HEK293 (cell line): Measurements from ENCODE around the gene FANK1.
A peak's percentile ranks its signal among the peaks of the same experiment; 100 is the strongest.

Experiments
- CTCF ChIA-PET: fragments of 350-600 bp; formaldehyde crosslinking; extraction: SDS; loops from one replicate; lab custom pipeline; 2021; ENCODE audit warnings: antibody characterized with exemption; lab: Yijun Ruan, JAX
- POLR2A ChIA-PET: fragments of 300-600 bp; formaldehyde crosslinking; extraction: SDS; loops from one replicate; lab custom pipeline; 2020; ENCODE audit warnings: antibody characterized with exemption, inconsistent platforms; lab: Yijun Ruan, JAX
- H3K27ac ChIP-seq: fragments of 200-500 bp; sonication (Bioruptor generic); 2 replicates; pipeline ENCODE4 v1.5.1; 2014; ENCODE audit warnings: low read depth, low read length, control low read depth, inconsistent platforms; ENCODE audit errors: extremely low read depth
- H3K36me3 ChIP-seq, 2 experiments: fragments of 200-500 bp in 1 of 2; sonication (Bioruptor generic) in 1 of 2; 1 replicate in 1 of 2; 2 replicates in 1 of 2; pipeline ENCODE4 v1.5.1; 2014 to 2017; ENCODE audit warnings: inconsistent platforms in 2 of 2, low read length in 2 of 2; ENCODE audit not compliant: control insufficient read depth in 2 of 2, insufficient read depth in 1 of 2
- H3K4me1 ChIP-seq: fragments of 200-500 bp; sonication (Bioruptor generic); 2 replicates; pipeline ENCODE4 v1.5.1; 2014; ENCODE audit warnings: mild to moderate bottlenecking, low read length, inconsistent platforms; ENCODE audit not compliant: control insufficient read depth, insufficient read depth
- H3K4me3 ChIP-seq: 2 replicates; pipeline ENCODE4 v1.5.1; 2011; ENCODE audit warnings: low read depth, mild to moderate bottlenecking, control low read depth, low read length, moderate library complexity
- H3K9me3 ChIP-seq: fragments of 200-500 bp; sonication (Bioruptor generic); 2 replicates; pipeline ENCODE4 v1.5.1; 2014; ENCODE audit warnings: low read depth, low read length, inconsistent platforms; ENCODE audit not compliant: control insufficient read depth, insufficient read depth
- FEZF1 ChIP-seq: fragments of 450-650 bp; formaldehyde crosslinking; IDR thresholded peaks from 2 replicates; pipeline ENCODE4 v1.5.1; 2016; ENCODE audit warnings: missing biosample characterization, missing genetic modification characterization
- HOXA7 ChIP-seq: sonication (generic); formaldehyde crosslinking; IDR thresholded peaks from 2 replicates; pipeline ENCODE4 v1.8.1; 2022; ENCODE audit warnings: missing genetic modification reagents, borderline replicate concordance
- KLF8 ChIP-seq: fragments of 450-650 bp; formaldehyde crosslinking; IDR thresholded peaks from 2 replicates; pipeline ENCODE4 v1.5.1; 2016; ENCODE audit warnings: missing biosample characterization, missing genetic modification characterization
- KLF9 ChIP-seq: fragments of 450-650 bp; formaldehyde crosslinking; IDR thresholded peaks from 2 replicates; pipeline ENCODE4 v1.5.1; 2016; ENCODE audit warnings: missing biosample characterization, missing genetic modification characterization, low read depth
- OSR2 ChIP-seq: fragments of 450-650 bp; formaldehyde crosslinking; IDR thresholded peaks from 2 replicates; pipeline ENCODE4 v1.5.1; 2016; ENCODE audit warnings: missing biosample characterization, missing genetic modification characterization
- TRIM28 ChIP-seq: IDR thresholded peaks from 2 replicates; pipeline ENCODE4 v1.6.1; 2011; ENCODE audit warnings: low read length, control low read depth, borderline replicate concordance
- ZBTB7A ChIP-seq: fragments of 450-650 bp; formaldehyde crosslinking; IDR thresholded peaks from 2 replicates; pipeline ENCODE4 v1.5.1; 2016; ENCODE audit warnings: low read depth, missing biosample characterization, missing genetic modification characterization
- ZNF10 ChIP-seq: fragments of 450-650 bp; formaldehyde crosslinking; IDR thresholded peaks from 2 replicates; pipeline ENCODE4 v1.5.1; 2017; ENCODE audit warnings: missing biosample characterization, missing genetic modification characterization
- ZNF211 ChIP-seq: fragments of 450-650 bp; formaldehyde crosslinking; IDR thresholded peaks from 2 replicates; pipeline ENCODE4 v1.5.1; 2016; ENCODE audit warnings: low read depth, missing biosample characterization, missing genetic modification characterization
- ZNF223 ChIP-seq: fragments of 450-650 bp; formaldehyde crosslinking; IDR thresholded peaks from 2 replicates; pipeline ENCODE4 v1.5.1; 2016; ENCODE audit warnings: missing biosample characterization, missing genetic modification characterization
- ZNF274 ChIP-seq, 2 experiments: fragments of 200-500 bp in 1 of 2; fragments of 450-650 bp in 1 of 2; sonication (Bioruptor generic) in 1 of 2; formaldehyde crosslinking in 1 of 2; IDR thresholded peaks; 2 replicates each; pipeline versions ENCODE4 v1.5.1 to v1.6.1; 2014 to 2016; ENCODE audit warnings: borderline replicate concordance in 1 of 2, inconsistent platforms in 1 of 2, low read length in 1 of 2, missing biosample characterization in 1 of 2, missing genetic modification characterization in 1 of 2
- ZNF292 ChIP-seq: fragments of 450-650 bp; formaldehyde crosslinking; IDR thresholded peaks from 2 replicates; pipeline ENCODE4 v1.5.1; 2016; ENCODE audit warnings: low read depth, missing biosample characterization, missing genetic modification characterization, borderline replicate concordance
- ZNF37A ChIP-seq: fragments of 450-650 bp; IDR thresholded peaks from 2 replicates; pipeline ENCODE4 v1.5.1; 2018; ENCODE audit warnings: missing biosample characterization, missing genetic modification characterization
- ZNF558 ChIP-seq: fragments of 450-650 bp; formaldehyde crosslinking; IDR thresholded peaks from 2 replicates; pipeline ENCODE4 v1.5.1; 2016; ENCODE audit warnings: missing biosample characterization, missing genetic modification characterization
- ZNF596 ChIP-seq: fragments of 450-650 bp; IDR thresholded peaks from 2 replicates; pipeline ENCODE4 v1.5.0; 2018; ENCODE audit warnings: missing biosample characterization, mild to moderate bottlenecking, missing genetic modification characterization, moderate library complexity
- ZNF664 ChIP-seq: fragments of 450-650 bp; formaldehyde crosslinking; IDR thresholded peaks from 2 replicates; pipeline ENCODE4 v1.5.1; 2016; ENCODE audit warnings: missing biosample characterization, missing genetic modification characterization
- TF ChIP-seq, protein P1 (sequence below): fragments of 450-650 bp; formaldehyde crosslinking; IDR thresholded peaks from 2 replicates; pipeline ENCODE4 v1.5.1; 2017; ENCODE audit warnings: missing biosample characterization, missing genetic modification characterization
- TF ChIP-seq, protein P2 (sequence below): fragments of 450-650 bp; formaldehyde crosslinking; IDR thresholded peaks from 2 replicates; pipeline ENCODE4 v1.5.1; 2017; ENCODE audit warnings: missing biosample characterization, missing genetic modification characterization
- TF ChIP-seq, protein P3 (sequence below): fragments of 450-650 bp; formaldehyde crosslinking; IDR thresholded peaks from 2 replicates; pipeline ENCODE4 v1.5.1; 2016; ENCODE audit warnings: missing biosample characterization, missing genetic modification characterization
- TF ChIP-seq, protein P4 (sequence below): fragments of 450-650 bp; formaldehyde crosslinking; IDR thresholded peaks from 2 replicates; pipeline ENCODE4 v1.5.1; 2016; ENCODE audit warnings: missing biosample characterization, missing genetic modification characterization

The FANK1 gene

DNA sequence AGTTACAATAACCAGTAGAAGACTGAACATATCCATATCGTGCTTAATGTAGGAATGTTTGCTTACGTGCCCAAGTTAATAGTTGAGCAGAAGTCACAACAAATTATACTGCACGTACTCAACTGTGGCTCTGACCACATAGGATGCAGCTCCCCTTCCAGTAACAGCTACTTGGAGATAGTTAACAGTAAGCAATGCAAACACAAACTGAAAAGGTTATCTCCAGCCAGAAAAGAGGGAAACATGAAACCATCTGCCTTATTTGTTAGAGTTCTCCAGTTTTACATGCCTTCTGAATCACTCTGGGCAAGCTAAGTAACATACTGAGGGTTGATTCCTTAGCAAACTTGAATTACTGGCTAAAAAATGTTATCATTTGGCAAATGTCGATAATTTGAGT lies 25.0 kb upstream of the FANK1 start:
- ChIA-PET CTCF (interaction anchor here (0.6 to 1.3 kb wide), 2 partner anchors 12 to 286 kb away, joined by 3 to 4 read pairs; no protein-coding TSS in a partner anchor), POLR2A (no interaction called here)
- no peaks in the 10 kb centered on the region for H3K9me3 ChIP-seq
- H3K4me1 ChIP-seq: peaks cover 10% of the 10 kb centered on the region
- H3K27ac ChIP-seq: peak overlapping the region; percentile 21; the same call in 1 of the 2 replicates
- no peak overlapping the region for H3K4me3 ChIP-seq
- TF ChIP-seq, protein P1, sequence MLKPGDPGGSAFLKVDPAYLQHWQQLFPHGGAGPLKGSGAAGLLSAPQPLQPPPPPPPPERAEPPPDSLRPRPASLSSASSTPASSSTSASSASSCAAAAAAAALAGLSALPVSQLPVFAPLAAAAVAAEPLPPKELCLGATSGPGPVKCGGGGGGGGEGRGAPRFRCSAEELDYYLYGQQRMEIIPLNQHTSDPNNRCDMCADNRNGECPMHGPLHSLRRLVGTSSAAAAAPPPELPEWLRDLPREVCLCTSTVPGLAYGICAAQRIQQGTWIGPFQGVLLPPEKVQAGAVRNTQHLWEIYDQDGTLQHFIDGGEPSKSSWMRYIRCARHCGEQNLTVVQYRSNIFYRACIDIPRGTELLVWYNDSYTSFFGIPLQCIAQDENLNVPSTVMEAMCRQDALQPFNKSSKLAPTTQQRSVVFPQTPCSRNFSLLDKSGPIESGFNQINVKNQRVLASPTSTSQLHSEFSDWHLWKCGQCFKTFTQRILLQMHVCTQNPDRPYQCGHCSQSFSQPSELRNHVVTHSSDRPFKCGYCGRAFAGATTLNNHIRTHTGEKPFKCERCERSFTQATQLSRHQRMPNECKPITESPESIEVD (tag by site-specific recombination): peak; percentile 71
- TF ChIP-seq, protein P2, sequence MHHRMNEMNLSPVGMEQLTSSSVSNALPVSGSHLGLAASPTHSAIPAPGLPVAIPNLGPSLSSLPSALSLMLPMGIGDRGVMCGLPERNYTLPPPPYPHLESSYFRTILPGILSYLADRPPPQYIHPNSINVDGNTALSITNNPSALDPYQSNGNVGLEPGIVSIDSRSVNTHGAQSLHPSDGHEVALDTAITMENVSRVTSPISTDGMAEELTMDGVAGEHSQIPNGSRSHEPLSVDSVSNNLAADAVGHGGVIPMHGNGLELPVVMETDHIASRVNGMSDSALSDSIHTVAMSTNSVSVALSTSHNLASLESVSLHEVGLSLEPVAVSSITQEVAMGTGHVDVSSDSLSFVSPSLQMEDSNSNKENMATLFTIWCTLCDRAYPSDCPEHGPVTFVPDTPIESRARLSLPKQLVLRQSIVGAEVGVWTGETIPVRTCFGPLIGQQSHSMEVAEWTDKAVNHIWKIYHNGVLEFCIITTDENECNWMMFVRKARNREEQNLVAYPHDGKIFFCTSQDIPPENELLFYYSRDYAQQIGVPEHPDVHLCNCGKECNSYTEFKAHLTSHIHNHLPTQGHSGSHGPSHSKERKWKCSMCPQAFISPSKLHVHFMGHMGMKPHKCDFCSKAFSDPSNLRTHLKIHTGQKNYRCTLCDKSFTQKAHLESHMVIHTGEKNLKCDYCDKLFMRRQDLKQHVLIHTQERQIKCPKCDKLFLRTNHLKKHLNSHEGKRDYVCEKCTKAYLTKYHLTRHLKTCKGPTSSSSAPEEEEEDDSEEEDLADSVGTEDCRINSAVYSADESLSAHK (tag by site-specific recombination): peak; percentile 54; the same call in 1 of the 2 replicates
- TF ChIP-seq, protein P3, sequence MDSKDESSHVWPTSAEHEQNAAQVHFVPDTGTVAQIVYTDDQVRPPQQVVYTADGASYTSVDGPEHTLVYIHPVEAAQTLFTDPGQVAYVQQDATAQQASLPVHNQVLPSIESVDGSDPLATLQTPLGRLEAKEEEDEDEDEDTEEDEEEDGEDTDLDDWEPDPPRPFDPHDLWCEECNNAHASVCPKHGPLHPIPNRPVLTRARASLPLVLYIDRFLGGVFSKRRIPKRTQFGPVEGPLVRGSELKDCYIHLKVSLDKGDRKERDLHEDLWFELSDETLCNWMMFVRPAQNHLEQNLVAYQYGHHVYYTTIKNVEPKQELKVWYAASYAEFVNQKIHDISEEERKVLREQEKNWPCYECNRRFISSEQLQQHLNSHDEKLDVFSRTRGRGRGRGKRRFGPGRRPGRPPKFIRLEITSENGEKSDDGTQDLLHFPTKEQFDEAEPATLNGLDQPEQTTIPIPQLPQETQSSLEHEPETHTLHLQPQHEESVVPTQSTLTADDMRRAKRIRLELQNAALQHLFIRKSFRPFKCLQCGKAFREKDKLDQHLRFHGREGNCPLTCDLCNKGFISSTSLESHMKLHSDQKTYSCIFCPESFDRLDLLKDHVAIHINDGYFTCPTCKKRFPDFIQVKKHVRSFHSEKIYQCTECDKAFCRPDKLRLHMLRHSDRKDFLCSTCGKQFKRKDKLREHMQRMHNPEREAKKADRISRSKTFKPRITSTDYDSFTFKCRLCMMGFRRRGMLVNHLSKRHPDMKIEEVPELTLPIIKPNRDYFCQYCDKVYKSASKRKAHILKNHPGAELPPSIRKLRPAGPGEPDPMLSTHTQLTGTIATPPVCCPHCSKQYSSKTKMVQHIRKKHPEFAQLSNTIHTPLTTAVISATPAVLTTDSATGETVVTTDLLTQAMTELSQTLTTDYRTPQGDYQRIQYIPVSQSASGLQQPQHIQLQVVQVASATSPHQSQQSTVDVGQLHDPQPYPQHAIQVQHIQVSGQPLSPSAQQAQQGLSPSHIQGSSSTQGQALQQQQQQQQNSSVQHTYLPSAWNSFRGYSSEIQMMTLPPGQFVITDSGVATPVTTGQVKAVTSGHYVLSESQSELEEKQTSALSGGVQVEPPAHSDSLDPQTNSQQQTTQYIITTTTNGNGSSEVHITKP (tag by site-specific recombination): 0 out of 2 replicates have a peak, but pooled peaks have one; percentile 51
- TF ChIP-seq ZNF596 (tag by site-specific recombination) (no peak), OSR2 (peak; percentile 93), KLF8 (tag by site-specific recombination) (no peak), FEZF1 (tag by site-specific recombination) (peak; percentile 45), TRIM28 (0 out of 2 replicates have a peak, but pooled peaks have one; percentile 46)
- TF ChIP-seq, protein P4, sequence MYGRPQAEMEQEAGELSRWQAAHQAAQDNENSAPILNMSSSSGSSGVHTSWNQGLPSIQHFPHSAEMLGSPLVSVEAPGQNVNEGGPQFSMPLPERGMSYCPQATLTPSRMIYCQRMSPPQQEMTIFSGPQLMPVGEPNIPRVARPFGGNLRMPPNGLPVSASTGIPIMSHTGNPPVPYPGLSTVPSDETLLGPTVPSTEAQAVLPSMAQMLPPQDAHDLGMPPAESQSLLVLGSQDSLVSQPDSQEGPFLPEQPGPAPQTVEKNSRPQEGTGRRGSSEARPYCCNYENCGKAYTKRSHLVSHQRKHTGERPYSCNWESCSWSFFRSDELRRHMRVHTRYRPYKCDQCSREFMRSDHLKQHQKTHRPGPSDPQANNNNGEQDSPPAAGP (tag by site-specific recombination): no peak
- peaks cover 9 to 23% of the 10 kb centered on the region in 2 experiments; a peak in 2 of 3 replicates for H3K36me3 ChIP-seq

DNA sequence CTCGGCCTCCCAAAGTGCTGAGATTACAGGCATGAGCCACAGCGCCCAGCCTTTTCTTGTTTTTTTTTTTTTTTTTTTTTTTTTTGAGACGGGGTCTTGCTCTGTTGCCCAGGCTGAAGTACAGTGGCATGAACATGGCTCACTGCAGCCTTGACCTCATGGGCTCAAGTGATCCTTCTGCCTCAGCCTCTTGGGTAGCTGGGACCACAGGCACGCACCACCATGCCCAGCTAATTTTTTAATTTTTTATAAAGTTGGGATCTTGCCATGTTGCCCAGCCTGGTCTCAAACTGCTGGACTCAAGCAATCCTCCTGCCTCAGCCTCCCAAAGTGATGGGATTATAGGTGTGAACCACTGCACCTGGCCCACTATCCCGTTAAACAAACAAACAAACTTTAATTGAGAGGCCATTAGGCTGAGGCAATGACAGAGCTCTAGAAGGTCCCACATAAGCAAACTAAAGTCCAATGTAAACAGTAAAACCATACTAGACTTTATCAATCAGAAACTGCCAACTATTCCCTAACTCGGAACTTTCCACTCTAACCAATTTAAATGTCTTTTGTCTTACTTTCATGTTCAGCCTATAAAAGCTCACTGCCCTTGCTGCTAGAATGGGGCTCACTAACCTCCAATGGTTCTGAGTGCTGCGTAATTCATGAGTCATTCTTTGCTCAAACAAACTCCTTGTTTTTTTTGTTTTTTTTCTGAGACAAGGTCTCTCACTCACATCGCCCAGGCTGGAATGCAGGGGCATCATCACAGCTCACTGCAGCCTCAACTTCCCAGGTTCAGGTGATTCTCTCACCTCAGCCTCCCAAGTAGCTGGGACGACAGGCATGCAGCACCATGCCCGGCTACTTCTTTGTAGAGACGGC lies 17.2 kb upstream of the FANK1 start:
- H3K27ac ChIP-seq: 0 out of 2 replicates have a peak overlapping the region, but pooled peaks have one; percentile 17
- POLR2A ChIA-PET: no interaction called here
- TF ChIP-seq ZNF37A (no peak), ZNF211 (tag by site-specific recombination) (no peak), ZNF10 (tag by site-specific recombination) (peak; percentile 57; the same call in 1 of the 2 replicates), ZNF292 (tag by site-specific recombination) (no peak), KLF9 (no peak), ZNF664 (tag by site-specific recombination) (no peak), ZNF223 (tag by site-specific recombination) (no peak), ZNF558 (tag by site-specific recombination) (no peak), ZNF274 (IDR thresholded peaks at IDR 0.05; ENCODE audit: low read length) (no peak), ZNF274 (tag by site-specific recombination; IDR thresholded peaks at IDR 0.05; ENCODE audit: borderline replicate concordance) (no peak), HOXA7 (CRISPR knock-in tag) (no peak), ZBTB7A (tag by site-specific recombination) (no peak)

More for the DNA sequence above, 17.2 kb upstream of the FANK1 start:
- H3K4me3 ChIP-seq: no peak overlapping the region
- no peaks in the 10 kb centered on the region for H3K9me3 ChIP-seq
- CTCF ChIA-PET: interaction anchor here (0.5 to 2.9 kb wide), 2 partner anchors 11 to 16 kb away, joined by 3 to 16 read pairs; no protein-coding TSS in a partner anchor
- 0 out of 2 replicates have a peak, but pooled peaks cover 3% of the 10 kb centered on the region for H3K4me1 ChIP-seq
- peaks cover 8 to 20% of the 10 kb centered on the region in 2 experiments; a peak in 2 of 3 replicates for H3K36me3 ChIP-seq
